Activated CD4-positive, CD25-positive, alpha-beta regulatory T cell treated with anti-CD3 and anti-CD28 coated beads, Interleukin-2, amount 50 U/mL, for 24 hours (primary cell): ENCODE measurements around the gene ANO5.
A peak's percentile ranks its signal among the peaks of the same experiment; 100 is the strongest.

ENCODE experiments used
- ATAC-seq, 2 donors: fragments of 150-1000 bp; cut with Tn5 transposase; one replicate each; pipeline ENCODE4 v1.10.0; 2021; ENCODE audit warnings: mild to moderate bottlenecking in 1 of 2, moderate library complexity in 1 of 2

Gene ANO5

DNA sequence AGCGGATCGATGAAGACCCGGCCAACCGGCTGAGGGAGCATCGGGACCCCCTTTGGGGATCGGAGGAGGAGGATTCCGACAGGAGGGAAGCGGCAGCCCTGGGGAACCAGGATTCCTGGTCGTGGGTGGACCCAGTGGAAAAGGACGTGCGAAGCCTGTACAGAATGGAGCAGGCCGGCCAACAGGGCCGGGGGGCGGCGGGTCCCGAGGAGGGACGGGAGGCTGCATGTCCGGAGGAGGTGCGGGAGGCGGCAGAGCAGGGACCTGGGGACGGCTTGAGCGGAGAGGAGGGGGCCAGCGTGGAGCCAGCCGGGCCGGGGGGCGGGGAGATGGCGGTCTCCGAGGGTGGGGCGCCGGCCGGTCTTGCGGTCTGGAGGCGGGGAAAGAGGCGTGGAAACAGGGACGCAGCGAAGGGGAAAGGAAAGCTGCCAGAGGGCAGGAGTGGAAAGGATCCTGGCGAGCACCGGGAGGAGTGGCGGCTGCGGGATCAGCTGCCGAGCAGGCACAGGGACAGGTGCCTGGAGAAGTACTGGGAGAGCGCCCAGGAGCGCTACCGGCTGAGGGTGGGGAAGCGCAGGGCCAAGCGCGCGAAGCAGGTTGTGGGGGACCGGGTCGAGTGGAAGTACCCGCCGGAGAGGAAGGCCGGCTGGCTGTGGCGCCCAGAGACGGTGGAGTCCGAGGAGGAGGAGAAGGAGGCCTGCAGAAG lies at the start of gene ANO5:
TSS of gene ANO5 (plus strand) at position 444 of the 706 bp plus-strand sequence. CDS start 408 bp downstream, outside the sequence.
- ATAC-seq, result peak in 1 of 2 donors; percentile 28

GRCh38 chr11:22151649-22152197 lies 41.2 kb upstream of the ANO5 start:
- no peak for ATAC-seq

DNA sequence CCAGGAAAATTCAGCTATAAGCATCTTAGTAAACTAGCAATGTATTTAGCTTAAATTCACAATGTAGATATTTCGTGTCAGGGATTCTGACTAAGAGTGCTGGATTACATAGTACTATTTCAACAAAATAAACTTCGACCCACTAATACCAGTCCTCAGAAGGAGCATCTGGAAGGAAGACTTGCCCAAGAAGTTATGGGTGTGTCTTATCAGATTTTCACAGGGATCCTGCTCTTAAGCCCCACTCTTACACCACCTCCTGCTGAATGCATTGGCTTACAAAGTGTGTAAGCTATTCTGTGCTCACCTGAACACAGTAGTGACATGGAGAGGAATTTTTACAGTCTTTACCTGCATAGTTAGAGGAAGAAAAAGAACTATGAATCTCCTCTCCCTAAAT lies 35.4 kb upstream of the ANO5 start:
- ATAC-seq, result no peak

- ATAC-seq, result no peak
Measured at GRCh38 chr11:22161489-22161888, 31.4 kb upstream of the ANO5 start.

GRCh38 chr11:22162756-22163155 lies 30.1 kb upstream of the ANO5 start:
- ATAC-seq, result no peak

- ATAC-seq, result no peak
Measured at GRCh38 chr11:22163394-22163797, 29.5 kb upstream of the ANO5 start.

DNA sequence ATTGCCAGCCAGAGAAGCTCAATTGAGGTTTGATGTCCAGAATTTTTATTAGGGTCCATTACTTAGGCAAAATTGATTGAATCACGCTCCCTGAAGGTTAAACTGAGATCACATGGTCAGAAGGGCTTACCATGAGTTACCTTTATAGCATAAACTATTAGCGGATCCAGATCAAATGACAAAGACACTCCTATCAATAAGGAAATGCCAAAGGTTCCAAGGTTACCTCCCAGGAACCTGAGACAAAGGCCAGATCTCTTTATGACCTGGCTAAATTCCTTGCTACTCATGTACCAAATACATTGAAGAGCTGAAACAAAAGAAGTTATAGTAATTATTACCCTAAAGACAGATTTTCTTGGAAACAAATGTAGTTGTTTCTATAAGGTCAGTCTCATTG lies 27.8 kb upstream of the ANO5 start:
- no peak for ATAC-seq

DNA sequence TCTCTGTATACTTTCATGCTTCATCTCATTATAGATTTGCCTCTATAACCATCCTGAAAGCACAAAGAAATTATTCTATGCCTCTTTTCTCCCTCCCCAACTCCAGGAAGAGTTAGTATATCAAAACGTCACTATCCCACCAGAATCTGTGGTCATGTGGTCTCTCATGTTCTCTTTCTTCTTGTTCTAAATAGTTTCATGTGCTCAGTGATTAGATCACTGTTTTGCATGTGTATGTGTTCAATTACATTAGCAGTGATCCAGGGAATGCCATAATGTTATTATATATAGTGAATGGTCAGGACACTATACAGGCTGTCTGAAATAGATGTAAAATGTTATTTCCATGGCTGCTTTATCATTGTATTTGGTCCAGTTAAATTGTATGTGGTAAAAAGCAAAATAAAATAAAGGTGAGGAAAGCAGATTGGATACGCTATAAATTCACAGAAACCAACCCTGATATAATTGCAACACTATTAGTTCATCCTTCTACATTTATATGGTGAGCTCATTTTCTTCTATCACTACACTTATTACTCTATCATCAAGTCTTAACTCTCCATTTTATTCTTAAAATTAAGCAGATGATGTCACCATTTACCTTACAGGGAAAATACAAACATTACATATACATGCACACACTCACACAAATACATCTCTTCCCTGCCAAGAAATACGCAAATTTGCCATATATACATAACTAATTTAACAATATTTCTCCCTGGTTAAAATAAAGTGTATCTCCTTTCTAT lies 26.9 kb upstream of the ANO5 start:
- ATAC-seq, result no peak

- no peak for ATAC-seq
Measured at GRCh38 chr11:22169833-22170232, 23.1 kb upstream of the ANO5 start.

- ATAC-seq, result no peak
Measured at GRCh38 chr11:22173532-22173931, 19.4 kb upstream of the ANO5 start.

- no peak for ATAC-seq
Measured at GRCh38 chr11:22177186-22177585, 15.7 kb upstream of the ANO5 start.

- no peak for ATAC-seq
Measured at GRCh38 chr11:22179626-22180025, 13.3 kb upstream of the ANO5 start.

GRCh38 chr11:22180131-22180530 lies 12.8 kb upstream of the ANO5 start:
- no peak for ATAC-seq

GRCh38 chr11:22189660-22190059 lies 3.2 kb upstream of the ANO5 start:
- no peak for ATAC-seq

- no peak for ATAC-seq
Measured at GRCh38 chr11:22190827-22191463, 1.9 kb upstream of the ANO5 start.

GRCh38 chr11:22192289-22192641 lies 620 bp upstream of the ANO5 start:
- no peak for ATAC-seq

DNA sequence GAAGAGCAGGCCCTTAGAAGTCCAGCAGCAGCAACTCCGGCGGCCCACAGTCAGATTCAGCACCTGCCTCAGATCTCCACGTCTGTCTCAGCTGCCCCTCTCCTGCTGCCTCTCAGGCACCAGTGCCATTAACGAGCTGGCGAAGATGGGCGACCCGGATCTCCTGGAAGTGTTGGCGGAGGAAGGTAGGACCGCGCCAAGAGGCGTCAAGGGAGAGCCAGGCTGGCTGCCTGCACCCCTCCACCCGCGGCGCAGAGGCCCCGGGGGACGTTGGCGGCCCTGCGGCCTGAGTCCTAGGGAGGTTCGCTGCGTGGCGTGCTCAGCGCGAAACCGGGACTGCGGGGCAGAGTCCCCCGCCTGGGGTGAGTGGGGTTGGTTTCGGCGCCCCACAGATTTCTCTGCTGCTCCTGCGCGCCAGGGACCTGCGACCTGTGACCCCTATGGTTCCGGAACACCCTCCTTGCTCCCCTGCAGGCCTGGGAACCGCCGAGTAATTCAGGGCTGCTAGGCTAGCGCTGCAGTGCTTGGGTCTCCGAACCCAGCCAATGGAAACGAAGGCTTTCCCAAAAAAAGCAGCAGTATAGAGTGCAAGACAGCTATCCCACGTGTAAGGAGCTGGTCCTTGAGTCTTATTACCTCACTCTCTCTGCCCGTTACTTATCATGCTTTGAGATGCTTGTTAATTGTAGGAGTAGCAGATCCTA lies 615 bp downstream of the ANO5 start:
- ATAC-seq, result peak in 1 of 2 donors; percentile 46

DNA sequence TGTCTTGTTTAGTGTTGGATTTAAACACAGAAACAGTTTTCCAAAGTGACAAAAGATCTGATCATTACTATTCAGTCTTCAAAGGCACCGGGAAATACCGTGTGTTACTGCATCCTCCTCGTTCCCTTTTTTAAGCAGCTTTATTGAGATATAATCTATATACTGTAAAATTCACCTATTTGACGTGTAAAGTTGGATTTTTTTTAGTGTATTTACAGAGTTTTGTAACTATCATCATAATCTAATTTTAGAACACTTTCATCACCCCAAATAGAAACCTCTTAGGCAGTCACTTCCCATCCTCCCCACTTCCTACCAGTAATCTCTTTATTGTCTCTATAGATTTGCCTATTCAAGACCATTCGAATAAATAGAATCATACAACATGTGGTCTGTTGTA lies 1.4 kb downstream of the ANO5 start:
- ATAC-seq, result no peak

- ATAC-seq, result no peak
Measured at GRCh38 chr11:22194907-22195306, 2.0 kb downstream of the ANO5 start.

GRCh38 chr11:22197139-22198005 lies 4.5 kb downstream of the ANO5 start:
- ATAC-seq, result no peak

- no peak for ATAC-seq
Measured at GRCh38 chr11:22199243-22199642, 6.4 kb downstream of the ANO5 start.

DNA sequence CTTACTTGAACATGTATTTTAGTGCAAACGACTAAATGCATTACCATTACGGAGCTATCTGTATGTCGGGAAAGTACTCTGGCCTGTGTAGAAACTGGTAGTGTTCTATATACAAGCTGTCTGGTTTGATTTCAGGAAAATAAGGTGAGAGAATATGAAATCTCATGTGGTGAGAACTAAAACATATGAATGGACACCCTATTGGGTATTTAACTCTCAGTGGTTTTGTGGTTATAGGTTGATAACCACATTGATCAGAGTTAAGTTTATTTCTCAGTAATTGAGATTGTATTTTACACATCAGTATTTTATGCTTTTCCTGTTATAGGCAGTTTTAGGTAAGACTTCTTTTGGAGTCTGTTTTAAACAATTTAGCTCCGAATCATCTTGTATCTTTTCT lies 10.4 kb downstream of the ANO5 start:
- no peak for ATAC-seq
